Ramos (cell line): ENCODE data around the gene SH3PXD2A.
"Not testable (repeated sequence)": the region's sequence is repeated elsewhere in the genome, so short reads cannot be mapped to it uniquely, and the experiment has no call there.

ENCODE experiments used
- in situ Hi-C: fragments of 300-500 bp; cut with MboI; formaldehyde crosslinking; loops from one replicate; pipeline ENCODE4 v1.14.3; 2022; ENCODE audit warnings: low sequenced_read_pairs; ENCODE audit not compliant: unreplicated experiment

Gene SH3PXD2A

DNA sequence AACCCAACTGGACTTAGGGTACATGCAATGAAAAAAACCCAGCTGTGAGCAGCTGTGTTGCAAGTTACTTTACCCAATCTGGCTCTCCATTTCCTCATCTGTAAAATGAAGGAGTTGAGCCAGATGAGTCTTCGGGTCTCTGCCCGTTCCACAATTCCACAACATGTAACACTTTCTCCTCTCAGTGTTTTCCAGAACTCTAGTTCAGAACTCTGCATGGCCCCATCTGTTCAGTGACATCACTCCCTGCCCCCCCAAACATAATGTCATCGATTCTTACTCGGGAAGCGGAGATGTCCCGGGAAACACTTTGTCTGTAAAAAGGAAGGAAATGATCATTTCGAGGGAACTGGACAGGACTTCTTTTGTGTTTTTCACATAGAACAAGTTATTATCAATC, 2.5 kb downstream of the SH3PXD2A start:
- in situ Hi-C loops, result no loop called here

DNA sequence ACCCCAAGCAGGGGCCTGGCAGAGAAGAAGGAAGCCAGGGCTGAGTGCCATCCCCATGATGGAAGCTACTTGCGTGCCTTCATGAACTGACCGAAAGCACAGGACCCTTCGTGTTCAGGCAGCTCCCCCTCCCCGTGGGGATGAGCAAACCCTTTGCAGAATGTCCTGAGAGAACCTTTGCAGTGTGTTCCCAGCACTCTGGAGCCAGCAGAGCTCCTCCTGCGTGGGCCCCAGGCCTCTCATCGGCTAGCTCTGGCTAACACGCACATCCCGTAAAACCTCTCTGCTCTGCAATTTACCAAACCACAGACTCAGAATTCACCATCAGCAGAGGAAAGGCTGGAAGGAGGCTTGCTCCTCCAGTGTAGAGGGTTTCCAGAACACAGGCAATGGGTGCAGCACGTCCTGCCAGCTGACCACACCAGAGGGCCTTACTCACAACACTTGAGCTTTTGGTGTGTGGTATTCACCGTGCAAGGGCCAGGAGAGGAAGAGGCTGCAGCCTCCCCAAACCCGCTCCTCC, 3.1 kb downstream of the SH3PXD2A start:
- in situ Hi-C loops, result no loop called here

DNA sequence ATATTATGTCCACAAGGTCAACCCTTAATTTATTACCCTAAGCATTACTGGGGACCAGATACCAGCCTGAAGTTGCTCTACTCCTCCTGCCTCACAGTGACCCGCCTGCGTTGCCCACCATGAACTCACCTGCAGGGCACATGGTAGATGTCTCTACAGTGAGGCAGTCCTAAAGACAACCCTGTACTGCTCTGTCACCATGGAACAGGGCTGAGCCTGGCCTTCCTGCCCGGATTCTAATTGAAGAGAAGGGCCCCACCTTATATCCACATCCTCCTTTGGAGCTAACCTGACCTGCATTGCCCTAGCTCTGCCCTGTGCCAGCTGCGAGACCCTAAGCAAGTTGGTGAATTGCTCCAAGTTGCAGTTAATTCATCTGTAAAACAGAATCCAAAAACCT, 4.1 kb downstream of the SH3PXD2A start:
- in situ Hi-C loops, result no loop called here

DNA sequence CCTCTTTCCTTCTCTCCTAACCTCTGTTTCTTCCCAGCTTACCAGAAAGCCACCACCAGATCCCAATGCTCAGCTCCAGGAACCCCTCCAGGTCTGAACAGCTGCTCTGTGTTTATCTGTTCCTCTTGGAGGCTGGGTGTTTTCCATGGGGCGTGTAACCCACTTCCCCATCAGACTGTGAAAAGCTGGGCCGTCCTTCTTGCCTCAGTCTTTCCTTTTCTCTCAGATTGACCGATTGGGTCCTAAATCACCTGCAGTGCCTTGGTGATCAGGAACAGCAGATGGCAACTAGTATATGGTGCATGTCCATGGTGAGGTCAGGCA, 4.8 kb downstream of the SH3PXD2A start:
- in situ Hi-C loops, result no loop called here

DNA sequence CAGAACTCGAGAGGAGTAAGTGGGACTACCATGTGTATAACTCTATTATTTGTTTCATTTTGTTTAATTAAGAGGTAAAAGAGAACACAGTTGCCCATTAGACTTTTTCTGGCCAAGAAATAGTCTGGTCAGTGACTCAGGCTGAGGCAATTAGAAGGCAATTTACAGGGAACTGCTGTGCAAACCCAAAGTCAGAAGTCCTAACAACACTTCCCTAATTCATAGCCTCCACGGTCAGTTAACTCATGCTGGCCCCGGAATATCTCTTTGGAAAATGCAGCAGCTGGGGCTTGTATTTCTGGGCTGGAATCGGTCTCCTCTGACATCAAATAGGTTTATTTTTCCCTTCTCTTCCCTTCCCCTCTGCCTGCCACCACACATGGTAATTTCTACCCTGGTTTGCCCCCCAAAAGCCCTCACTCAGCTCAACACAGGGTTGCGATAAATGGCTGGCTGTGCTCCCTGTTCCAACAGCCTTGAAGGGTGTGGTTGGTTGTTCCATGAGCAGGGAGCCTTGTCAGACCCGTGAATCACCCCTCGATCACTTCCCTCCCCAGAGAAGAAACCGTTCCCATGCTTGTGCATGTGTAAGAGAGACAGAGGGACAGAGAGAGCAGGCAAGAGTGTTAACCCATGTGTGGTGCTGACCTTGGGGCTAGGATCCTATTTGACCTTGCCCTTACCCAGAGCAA, 5.3 kb downstream of the SH3PXD2A start:
- in situ Hi-C loops, result no loop called here

DNA sequence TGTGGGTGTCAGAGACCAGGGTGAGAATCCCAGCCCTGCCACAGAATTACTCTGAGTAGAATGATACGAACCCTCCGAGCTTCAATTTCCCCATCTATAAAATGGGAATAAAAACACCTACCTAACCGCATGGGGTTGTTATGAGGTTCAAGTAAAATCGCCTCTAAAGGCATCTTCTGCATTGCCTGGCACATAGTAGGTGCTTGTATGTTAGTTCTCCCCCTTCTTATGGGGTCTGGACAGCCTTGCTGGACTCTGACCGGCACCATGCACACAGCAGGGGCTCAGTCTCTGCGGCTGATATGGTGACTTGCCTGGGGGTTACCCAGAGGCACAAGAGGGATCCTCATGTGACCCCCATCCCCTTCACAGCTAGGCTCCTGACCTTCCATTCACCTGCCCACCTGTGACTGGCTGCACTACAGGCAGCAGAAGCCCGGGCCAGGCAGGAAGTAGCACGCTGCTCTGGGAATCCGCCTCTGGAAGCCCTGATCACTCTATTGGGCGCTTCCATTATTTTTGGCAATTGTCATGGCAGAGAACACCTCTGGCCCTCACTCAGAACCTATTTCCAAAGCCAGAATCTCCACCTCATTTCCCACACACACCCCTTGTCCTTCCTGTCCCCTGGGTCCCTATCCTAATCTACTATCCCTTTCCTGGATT, 6.0 kb downstream of the SH3PXD2A start:
- in situ Hi-C loops, result no loop called here

DNA sequence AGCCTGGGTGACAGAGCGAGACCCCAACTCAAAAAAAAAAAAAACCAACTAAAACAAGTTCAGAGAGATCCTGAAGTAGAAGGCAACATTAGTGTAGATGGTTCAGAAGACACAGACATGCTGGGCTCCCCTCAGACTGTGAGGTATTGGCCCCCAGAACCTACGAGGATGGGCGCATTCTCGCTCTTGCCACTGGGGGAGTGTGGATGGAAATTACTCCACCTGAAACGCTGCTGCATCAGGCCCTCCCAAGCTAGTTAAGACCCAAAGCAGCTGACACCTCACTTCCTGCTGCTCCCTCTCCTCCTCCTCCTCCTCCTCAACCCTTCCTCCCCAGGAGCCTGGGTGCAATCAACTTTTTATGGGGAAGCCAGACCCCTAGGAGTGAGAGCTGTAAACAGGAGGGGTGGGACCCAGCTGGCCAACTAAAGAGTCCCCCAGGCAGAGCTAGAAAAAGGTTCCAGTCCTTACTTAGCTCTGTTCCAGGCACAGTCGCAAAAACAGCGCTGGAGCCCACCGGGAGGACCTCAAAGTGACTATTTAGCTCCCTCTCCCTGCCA, 7.4 kb downstream of the SH3PXD2A start:
- in situ Hi-C loops, result no loop called here

DNA sequence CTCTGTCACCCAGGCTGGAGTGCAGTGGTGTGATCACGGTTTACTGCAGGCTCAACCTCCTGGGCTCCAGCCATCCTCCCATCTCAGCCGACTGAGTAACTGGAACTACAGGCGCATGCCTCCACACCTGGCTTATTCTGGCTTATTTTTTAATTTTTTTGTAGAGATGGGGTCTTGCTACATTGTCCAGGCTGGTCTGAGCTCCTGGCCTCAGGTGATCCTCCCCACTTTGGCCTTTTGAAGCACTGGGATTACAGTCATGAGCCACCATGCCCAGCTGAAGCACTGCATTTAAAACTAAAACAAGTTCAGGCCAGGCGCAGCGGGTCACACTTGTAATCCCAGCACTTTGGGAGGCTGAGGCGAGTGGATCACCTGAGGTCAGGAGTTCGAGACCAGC, 8.0 kb downstream of the SH3PXD2A start:
- in situ Hi-C loops, result no loop called here

DNA sequence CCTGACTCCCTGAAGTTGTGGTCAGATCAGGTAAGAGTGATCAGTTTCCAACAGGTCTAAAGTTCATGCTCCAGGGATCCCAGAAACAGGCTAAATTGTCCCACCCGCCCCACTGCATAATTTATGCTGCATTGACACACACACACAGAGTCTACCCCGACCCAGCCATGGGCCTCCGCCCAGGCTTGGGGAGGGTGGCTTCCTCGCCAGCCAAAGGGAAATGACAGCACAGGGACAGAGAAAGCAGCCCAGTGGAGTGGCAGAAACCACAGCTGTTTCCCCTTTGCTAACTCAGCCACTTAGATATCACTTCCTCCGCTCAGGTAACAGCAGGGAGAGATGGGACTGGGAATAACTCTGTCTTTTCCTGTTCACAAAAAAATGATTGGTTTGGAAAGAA, 9.4 kb downstream of the SH3PXD2A start:
- in situ Hi-C loops, result no loop called here

DNA sequence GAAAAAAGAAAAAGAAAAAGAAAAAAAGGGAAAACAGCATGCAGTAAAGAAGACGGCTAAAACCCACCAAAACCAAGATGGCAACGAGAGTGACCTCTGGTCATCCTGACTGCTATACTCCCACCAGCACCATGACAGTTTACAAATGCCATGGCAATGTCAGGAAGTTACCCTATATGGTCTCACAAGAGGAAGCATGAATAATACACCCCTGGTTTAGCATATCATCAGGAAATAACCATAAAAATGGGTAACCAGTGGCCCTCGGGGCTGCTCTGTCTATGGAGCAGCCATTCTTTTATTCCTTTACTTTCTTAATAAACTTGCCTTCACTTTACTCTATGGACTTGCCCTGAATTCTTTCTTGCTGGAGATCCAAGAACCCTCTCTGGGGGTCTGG, 10.0 kb downstream of the SH3PXD2A start:
- in situ Hi-C loops, result not testable (repeated sequence)

DNA sequence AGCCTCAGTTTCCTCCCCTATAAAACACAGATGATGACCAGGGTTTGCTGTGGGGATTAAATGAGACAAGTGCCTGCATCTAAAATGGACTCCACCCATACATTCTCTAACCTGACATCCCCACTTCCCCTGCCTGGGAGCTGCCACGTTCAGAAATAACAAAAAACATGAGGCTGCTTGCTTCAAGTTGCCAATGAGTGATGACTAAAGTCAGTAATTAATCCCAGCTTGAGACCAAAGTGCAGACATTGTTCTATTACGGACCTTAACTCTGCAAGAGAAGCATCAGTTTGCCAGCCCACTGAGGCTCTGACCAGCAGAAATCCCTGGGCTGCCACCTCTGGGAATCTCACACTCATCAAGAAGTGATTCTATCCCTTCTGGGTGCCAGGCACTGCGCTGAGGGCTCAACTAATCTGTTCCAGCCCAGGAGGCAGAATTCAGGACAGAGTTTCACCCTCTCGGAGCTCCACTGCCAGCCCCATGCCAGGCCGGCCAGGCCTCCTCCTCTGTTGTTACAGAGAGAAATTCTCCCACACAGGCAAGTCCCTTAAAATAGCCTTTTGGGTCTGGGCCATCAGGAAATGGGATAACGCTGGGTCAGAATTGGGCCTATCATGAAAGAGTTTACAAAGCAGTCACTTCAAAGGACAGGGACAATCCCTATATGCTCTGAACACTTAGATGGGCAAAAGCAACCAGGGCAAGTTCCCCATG, 11.4 kb downstream of the SH3PXD2A start:
- in situ Hi-C loops, result no loop called here

DNA sequence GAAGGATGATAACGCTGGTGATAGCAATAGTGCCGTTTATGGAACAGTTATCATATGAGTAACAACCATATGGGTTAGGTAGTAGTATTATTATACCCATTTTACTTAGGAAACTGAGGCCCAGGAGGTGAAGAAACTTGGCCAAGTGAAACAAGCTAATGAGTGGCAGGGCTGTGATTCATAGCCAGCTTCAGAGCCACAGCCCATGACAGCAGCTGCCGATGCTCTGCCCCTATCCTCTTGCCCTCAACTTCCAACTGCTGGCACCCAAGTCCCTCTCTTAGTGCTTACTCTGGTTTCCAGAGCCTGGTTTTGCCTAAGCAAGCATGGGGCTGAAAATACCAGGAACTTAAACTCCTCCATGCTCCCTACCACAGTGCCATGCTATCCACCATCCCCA, 12.3 kb downstream of the SH3PXD2A start:
- in situ Hi-C loops, result no loop called here

DNA sequence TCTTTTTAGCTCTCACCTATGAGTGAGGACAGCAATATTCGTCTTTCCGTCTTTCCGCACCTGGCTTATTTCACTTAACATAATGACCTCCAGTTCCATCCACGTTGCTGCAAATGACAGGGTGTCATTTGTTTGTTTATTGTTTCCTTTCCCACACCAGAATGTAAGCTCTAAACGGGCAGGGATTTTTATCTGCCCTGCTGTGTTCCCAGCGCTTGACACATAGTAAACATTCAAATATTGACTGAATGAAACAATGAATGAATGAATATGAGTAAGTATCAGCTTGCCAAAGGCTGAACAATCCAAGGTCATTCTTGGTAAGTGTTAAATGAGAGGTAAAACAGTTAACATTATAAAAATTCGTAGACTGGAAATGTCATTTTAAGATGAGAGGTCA, 12.8 kb downstream of the SH3PXD2A start:
- in situ Hi-C loops, result no loop called here

DNA sequence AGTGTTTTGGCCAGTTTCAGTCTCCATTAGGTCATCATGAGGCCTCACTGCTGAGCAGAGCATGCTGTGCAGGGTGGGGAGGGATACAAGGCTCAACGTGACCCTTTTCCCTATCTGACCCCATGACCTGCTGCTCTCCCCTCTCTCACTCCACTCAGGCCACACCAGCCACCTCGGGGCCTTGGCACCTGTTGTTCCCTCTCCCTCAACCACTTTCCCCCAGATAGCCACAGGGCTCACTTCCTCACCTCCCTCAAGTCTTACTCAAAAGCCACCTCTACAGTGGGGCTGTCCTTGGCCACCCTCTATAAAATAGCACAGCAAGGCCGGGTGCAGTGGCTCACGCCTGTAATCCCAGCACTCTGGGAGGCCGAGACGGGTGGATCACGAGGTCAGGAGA, 13.9 kb downstream of the SH3PXD2A start:
- in situ Hi-C loops, result no loop called here

DNA sequence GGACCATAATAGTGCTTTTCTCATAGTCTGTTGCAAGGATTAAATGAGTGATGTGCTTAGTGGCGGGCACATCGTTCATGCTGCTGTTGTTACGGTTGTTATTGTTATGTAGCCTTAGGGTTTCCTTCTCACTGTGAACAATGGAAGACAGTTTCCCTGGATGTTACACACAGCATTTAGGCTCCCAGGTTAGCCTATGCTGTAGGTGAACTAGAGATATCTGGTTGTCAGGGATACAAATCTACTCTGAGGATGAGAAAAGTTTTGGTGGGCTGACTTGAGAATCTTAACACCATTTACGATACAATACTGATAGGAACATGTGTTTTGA, 14.7 kb downstream of the SH3PXD2A start:
- in situ Hi-C loops, result no loop called here

DNA sequence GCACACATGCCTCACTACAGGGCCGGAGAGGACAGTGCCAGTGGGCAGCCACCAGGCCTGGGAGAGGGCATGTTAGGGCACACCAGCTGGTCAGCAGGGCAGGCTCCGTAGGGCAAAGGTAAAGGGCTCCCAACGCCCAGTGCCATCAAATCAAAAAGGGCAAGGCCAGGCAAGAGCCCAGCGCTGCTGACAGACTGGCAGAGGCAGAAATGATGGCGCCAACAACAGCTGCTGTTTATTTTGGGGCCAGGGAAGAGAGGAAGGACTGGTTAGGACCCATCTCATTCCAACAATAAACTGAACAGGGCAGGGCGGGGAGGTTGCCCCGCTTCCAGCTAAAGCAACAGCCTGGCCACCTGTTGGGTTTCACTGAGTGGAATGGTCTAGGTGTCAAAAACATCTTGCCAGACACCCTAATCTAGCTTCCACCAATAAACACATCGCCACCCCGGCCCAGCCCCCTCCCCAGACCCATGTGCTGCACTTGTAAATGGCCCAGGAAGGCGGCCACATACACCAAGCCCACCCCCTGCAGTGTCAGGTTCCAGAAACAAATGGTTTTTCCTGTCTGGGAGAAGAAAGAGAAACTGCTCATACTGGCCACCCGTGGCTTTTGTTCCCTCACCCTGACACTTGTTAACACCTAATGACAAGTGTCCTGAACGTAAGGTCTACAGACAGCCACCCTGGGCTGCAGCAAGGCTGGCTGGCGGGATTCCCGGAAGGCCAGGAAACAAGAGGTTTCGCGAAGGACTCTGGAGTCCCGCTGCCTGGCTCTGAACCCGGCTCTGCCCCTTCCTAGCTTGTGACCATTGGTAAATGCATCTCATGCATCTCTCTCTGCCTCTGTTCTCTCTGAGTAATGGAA, 15.3 kb downstream of the SH3PXD2A start:
- in situ Hi-C loops, result no loop called here

DNA sequence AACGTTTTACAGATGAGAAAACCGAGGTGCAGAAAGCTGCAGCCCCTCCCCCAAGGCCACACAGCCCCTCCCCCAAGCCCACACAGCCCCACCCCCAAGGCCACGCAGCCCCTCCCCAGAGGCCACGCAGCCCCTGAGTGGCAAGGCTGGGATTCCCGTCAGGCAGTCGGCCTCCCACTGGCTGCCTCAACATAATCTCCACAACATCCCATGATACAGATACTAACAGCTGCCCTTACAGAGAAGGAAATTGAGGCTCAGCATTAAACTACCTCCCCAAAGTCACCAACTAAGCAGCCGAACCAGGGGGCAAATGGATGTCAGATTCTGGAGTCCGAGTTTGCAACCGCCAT, 15.9 kb downstream of the SH3PXD2A start:
- in situ Hi-C loops, result no loop called here

DNA sequence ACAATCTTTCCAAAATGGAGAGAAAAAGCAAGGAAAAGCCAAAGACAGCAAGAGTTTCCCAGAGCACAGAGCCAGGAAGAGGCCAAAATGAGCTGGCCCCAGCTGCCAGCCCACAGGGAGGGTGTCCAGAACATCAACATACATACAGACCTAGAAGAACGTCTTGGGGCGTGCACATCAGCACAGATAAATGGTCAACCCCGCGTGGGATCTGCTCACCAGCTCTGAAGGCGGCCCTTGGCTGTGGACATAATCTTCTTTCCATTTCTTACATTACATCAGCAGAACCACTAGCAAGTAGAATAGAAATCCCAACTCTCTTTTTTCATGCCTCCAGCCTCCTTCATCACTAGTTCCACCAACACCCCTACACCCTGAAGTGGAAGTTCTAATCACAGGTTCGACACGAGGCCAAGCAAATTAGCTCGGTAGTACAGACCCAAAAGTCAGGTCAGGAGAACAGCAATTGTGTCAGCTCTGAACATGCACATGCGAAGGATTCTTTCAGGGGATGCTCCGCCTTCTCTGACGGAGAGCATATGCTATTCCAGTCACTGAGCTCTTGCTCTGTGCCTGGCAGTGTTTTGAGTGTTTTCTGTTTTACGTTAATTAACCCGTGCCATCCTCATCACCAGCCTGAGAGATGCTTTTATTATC, 16.4 kb downstream of the SH3PXD2A start:
- in situ Hi-C loops, result no loop called here

DNA sequence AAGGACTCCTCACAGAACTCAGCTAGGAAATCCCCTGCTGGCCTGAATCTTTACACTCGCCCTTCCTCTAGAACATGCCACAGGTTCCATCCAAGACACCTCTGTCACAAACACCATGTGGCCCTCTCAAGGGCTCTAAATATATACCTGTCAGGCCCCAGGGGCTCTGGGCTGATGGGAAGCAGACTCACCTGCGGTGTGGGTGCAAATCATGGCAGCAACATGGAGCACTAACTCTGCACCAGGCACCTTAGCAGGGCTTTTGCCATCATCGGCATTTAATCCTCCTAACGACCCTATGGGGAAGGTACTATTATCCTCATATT, 17.3 kb downstream of the SH3PXD2A start:
- in situ Hi-C loops, result no loop called here

DNA sequence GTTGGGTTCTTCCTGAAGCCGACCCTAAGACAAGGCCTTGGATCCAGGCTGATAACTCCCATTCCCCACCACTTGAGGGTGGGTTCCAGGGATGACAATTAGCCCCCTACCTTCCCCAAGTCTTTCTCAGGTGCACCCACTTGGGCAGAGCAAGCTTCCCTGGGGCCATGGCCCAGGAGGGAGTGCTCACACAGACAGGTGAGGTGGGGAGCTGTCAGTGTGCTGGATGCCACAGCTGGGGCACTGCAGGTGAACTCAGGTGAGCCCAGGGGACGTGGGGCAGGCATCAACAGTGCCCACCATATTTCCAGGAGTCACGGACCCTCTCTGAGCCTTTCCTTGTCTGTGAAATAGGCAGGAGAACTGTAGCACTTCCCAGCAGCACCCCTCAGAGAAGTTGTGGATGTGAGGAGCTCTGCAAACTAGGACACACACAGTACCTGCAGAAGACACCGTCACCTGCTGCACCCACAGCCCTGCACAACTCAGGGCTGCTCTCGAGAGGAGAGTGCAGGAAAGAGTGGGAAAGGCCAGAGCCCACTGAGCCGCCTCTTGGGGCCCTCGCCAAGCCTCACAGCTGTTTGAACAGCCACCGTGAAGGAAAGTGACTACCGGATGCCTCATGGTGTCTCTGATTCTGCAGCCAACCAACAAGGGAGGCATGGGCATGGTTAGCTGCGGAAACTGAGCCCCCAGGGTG, 17.9 kb downstream of the SH3PXD2A start:
- in situ Hi-C loops, result no loop called here
